GM10248 (cell line): ENCODE measurements around the gene NAP1L4.

Source experiments
- CTCF ChIA-PET: fragments of 300-600 bp; sonication (Branson Sonifier 250); formaldehyde crosslinking; extraction: SDS; loops from one replicate; lab custom pipeline; 2021; ENCODE audit warnings: antibody characterized with exemption; lab: Yijun Ruan, JAX
- POLR2A ChIA-PET: fragments of 350-650 bp; sonication (Branson Sonifier 250); formaldehyde crosslinking; extraction: SDS; loops from one replicate; lab custom pipeline; 2020; ENCODE audit warnings: antibody characterized with exemption; lab: Yijun Ruan, JAX
- DNase-seq: peaks from one replicate; pipeline ENCODE4 v3.0.0; 2012; ENCODE audit errors: extremely low spot score
- CTCF ChIP-seq: IDR thresholded peaks from 2 replicates; pipeline ENCODE4 v1.5.1; 2012; ENCODE audit warnings: mild to moderate bottlenecking, low read depth; ENCODE audit errors: extremely low read depth, missing control alignments, control extremely low read depth

Gene NAP1L4

DNA sequence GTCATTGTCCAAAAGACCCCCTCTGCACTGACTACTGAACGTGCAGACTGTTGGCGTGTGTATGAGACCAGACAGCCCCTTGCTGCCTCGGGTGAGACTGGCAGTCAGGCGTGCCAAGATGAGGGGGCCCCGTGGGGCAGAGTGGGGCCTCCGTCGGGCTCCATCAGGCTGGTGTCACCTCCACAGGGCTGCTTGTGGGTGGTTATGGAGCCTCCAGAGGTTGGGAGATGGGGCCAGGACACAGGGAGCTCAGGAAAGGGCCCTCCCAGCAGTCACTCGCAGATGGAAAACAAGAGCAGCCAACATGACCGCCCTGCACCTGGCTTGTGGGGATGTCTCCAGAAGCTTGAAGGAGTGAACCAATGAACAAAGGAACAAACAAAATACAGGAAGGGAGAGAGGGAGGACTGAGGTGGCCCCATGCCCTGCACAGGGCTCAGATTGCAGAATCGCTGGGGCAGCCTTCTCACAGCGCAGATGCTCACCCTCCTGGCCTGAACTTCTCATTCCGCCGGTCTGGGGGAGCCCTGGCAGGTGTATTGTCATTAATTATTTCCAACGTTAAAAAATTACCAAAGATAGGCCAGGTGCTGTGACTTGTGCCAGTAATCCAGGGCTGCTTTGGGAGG, 57.4 kb downstream of the NAP1L4 start:
- CTCF ChIA-PET, result interaction anchor here (1.7 kb wide), 1 partner anchor 9 kb away, joined by 7 read pairs; no protein-coding TSS in a partner anchor
- no peak for TF ChIP-seq CTCF
- no peak for DNase-seq
- POLR2A ChIA-PET, result no interaction called here

GRCh38 chr11:2934021-2934550, 58.0 kb downstream of the NAP1L4 start:
- no peak for TF ChIP-seq CTCF
- POLR2A ChIA-PET, result no interaction called here
- no peak for DNase-seq
- CTCF ChIA-PET, result interaction anchor here (0.7 to 1.7 kb wide), 4 partner anchors 9 to 401 kb away, joined by 3 to 7 read pairs (median 3); no protein-coding TSS in a partner anchor

GRCh38 chr11:2933375-2934020, 58.6 kb downstream of the NAP1L4 start:
- ChIA-PET POLR2A (no interaction called here), CTCF (interaction anchor here (0.7 to 1.7 kb wide), 4 partner anchors 10 to 400 kb away, joined by 3 to 7 read pairs (median 3); no protein-coding TSS in a partner anchor)
- DNase-seq, result peak; percentile 18
- TF ChIP-seq CTCF, result no peak

DNA sequence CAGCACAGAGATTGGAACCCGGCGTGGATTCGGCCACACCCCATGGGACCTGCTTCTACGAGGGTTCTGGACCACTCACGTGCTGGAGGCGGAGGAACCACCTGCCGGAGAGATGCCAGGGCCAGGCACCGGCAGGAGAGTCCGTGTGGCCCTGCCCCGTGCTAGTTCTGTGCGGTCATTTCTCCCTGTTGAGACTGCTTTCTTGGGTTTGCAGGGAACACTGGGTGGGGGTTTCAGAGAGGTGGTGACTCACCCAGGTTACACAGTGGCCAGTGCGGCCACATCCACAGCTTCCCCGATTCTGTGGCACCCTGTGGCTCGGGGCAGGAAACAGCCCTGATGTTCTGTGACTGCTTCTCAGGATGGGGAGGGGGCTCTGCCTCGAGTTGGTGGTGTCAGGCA, 59.3 kb downstream of the NAP1L4 start:
- POLR2A ChIA-PET, result no interaction called here
- CTCF ChIA-PET, result interaction anchor here (1.2 to 4.2 kb wide), 5 partner anchors 9 to 401 kb away, joined by 3 to 39 read pairs (median 3); no protein-coding TSS in a partner anchor
- no peak for TF ChIP-seq CTCF
- DNase-seq, result no peak

DNA sequence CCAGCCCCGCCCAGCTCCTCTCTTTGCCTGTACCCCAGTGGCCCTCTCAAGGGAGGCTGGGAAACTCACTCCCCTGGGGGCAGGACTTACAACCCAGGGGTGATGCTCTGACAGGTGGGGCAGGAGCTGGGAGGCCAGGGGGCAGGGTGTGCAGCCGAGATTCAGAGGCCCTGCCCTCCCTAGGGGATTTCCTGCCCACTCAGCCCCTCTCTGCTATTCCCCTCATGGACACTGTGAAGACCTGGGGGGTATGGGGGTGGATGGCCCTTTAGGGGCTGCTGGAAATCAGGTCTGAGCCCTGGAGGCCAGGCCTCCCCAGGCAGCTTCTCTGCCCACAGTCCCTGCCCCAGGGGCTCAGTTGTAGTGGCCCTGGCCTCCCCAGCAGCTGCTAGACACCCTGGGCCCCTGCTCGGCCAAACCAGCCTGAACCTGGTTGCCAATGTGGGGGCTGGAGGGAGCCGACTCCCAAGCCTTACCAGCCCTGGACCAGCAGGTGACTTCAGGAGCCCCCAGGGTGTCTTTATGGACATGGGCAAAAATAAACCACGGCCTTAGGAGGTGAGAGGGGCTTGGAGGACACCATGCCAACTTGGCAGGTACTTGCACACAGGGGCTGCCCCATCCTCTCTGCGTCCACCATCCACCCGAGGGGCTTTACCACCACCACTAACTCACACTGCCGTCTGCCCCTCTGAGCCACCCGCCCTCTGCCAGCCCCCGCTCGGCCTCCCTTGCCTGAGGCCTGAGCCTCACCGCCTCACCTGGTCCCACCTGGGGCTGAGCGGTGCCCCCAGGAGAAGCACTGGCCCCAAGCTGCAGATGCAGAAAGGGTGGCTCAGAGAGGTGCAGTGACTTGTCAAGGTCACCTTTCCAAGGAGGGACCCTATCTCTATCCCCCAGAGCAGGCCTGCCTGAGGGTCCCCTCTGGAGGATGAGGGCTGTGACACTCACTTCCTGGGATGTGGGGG, 60.1 kb downstream of the NAP1L4 start:
- ChIA-PET CTCF (interaction anchor here (0.9 to 4.2 kb wide), 7 partner anchors 9 to 400 kb away, joined by 3 to 39 read pairs (median 4); no protein-coding TSS in a partner anchor), POLR2A (no interaction called here)
- TF ChIP-seq CTCF, result no peak
- peak; percentile 24 for DNase-seq

- DNase-seq, result no peak
- POLR2A ChIA-PET, result no interaction called here
- CTCF ChIA-PET, result interaction anchor here (0.9 to 4.2 kb wide), 5 partner anchors 11 to 399 kb away, joined by 4 to 39 read pairs (median 8); no protein-coding TSS in a partner anchor
- TF ChIP-seq CTCF, result no peak
These were observed 60.7 kb downstream of the NAP1L4 start for GRCh38 chr11:2931420-2931746.
